ENCODE data around the gene SH3RF3.

SH3RF3 gene

DNA sequence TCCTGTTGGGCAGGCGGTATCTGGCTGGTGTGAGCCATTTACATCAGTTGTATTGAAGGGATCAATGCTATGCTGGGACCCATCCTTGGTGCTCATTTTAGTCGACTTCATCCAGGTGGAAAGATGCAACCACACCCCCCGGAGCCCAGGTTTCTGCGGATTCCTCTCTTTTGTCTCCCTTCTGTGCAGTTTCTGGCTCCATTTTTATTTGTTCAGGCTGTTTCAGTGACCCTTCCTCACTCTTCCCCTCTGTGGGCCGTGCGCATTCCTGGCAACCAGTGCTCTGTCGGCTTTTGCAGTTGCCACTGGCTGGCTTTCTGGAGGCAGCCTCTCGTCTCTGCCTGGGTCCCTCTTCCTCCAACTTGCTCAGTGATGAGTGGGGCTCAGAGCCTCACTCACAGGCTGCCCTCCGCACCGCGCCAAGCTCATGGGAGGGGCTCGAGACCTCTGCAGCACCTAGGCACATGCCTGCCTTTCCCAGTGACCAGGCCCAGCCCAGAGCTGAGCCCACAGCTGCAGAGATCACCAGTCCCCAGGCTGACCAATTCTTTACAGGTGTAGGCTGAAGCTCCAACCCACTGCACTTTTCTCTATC lies 12.1 kb downstream of the SH3RF3 start:
- no peak for DNase-seq

- DNase-seq = no peak
Measured at GRCh38 chr2:109141727-109142283, 12.8 kb downstream of the SH3RF3 start.

DNA sequence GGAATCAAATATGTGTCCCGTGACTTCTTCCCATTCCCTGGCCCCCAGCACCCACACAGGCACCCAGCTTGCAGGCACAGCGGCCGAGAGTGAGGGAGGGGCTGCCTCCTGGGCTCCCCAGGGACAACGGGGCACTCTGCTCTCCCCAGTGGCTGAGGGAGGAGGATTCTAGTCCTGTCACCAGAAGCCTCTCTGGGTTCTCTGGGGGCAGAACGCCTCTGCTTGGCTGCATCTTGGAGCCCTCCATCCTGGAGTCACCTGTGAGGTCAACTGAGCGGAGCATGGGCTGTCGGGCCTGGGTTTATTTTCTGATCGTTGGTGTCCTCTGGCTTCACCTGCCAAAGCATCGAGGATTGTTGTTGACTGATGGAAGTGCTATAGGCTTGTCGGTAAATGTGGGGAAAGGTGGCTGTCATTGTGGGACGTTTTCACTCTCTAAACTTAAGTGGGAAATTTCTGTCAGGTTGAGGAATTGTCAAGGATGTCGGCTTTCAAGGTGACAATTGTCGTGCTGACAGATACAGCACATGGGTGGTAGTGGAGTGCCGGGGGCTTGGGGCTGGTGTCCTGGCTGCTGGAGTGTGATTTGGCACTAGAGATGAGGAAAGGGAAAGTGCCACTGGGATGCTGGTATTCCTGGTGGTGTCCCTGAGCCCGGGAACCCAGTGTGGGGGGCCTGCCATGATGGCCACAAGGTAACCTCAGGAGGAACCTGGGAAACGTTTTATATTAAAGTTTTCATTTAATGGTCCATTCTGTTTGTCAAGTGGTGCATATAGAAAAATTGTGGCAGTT lies 13.6 kb downstream of the SH3RF3 start:
- no peak for DNase-seq

DNA sequence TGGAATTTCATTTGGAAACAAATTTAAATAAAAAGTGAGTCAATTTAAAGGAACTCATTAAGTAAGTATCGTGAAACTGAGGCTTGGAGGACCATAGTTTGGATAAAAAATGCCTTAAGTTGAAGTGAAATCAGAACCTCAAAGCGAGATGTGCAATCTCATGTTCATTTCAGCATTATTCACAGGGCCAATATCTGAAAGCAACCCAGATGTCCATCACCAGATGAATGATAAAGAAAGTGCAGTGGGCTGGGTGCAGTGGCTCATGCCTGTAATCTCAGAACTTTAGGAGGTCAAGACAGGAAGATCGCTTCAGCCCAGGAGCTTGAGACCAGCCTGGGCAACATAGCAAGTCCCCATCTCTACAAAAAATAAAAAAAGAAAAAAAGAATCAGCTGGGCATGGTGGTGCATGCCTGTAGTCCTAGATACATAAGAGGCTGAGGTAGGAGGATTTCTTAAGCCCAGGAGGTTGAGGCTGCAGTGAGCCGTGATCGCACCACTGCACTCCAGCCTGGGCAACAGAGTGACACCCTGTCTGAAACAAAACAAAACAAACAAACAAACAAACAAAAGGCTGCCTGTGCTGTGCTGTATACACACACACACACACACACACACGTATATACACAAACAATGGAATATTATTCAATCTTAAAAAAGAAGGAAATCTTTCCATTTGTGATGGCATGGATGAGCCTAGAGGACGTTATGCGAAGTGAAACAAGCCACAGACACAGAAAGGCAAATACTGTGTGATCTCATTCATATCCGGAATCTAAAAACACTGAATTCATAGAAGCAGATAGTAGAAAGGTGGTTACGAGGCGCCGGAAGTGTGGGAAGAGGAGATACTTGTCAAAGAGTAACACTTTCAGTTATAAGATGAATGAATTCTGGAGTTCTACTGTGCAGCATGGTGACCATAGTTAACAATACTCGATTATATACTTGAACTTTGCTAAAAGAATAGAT lies 14.5 kb downstream of the SH3RF3 start:
- DNase-seq = peak; percentile 71

DNA sequence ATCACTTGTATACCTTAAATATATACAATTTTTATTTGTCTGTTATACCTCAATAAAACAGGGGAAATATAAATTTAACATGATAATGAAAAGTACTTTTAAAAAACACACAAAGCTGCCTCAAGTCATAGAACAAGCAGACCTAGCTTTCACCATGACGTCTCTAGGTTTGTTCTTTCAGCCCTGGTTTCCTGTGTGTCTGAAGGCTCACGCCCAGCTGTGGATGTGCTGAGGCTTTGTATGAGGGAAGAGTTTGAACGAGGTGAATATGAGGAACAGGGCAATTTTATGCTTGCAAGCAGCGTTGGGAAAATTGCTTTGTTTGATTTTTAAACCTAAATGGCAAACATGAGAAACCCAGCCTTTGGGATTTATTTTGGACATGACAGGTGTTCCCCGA lies 15.3 kb downstream of the SH3RF3 start:
- peak; percentile 51 for DNase-seq

- no peak for DNase-seq
Measured at GRCh38 chr2:109144721-109145120, 15.7 kb downstream of the SH3RF3 start.

DNA sequence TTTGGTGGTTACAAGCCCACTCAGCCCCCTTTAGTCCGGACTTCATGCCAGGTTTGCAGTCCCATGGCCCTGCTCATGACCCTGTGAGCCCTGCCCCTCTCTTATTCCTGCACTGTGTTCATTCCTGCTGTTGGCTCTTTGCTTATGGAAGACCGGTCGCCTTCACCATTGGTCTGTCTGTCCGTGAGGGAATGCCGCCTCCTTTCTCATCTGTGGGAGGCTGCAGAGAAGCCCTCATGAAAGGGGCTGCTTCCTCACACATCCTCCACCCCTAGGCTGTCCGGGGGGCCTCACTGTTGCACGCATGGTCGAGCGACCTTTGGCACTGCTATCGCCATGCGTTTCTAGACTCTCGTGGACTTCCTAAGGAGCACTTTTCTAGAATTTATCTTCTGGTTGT lies 16.3 kb downstream of the SH3RF3 start:
- DNase-seq = no peak

DNA sequence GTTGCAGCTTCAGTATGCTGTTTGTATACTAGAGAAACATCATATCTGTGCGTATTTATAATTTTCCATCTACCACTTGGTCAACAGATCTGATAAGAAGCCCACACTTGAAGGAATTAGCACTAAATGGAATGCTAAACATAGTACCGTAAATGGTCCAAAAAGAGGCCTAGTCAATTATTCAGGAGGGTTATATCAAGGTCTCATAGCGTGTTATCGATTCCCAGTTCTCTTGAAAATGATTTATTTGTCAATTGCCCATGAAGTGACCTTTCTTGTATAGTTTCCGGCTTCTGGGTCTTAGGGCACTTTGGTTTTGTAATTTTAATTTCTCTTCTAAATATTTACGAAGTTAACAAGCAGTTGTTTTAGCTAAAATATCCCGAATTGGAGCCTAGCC lies 18.4 kb downstream of the SH3RF3 start:
- no peak for DNase-seq

- no peak for DNase-seq
Measured at GRCh38 chr2:109148117-109148746, 19.2 kb downstream of the SH3RF3 start.

DNA sequence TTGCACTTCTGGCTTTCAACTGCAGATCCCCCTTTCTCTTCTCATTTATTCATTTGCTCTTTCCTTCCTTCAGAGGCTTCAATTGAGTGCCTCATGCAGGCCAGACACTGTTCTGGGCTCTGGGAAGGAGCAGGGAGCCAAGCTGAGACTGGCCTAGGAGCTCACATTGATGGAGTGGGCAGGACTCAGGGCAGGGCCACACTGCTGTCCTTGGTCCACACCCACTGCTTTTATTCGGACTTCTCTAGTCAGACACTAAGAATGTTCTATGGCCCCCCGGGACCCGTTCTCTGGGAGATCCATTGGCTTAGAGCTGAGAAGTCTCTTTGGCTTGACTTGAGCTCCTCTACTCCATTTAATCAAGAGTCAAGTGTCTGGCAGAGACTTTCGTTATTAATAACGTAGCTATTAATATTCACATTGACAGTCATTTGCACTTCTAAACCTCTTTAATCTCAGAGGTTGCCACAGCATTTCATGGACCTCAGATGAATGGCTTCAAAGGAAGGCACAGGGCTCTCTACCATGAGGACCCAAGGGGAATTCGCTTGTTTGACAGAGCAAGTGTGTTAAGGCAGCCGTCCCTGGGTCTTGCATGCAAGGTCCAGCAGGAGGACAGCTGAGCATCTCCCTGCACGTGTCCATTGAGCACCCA lies 20.1 kb downstream of the SH3RF3 start:
- DNase-seq = no peak

- DNase-seq = no peak
Measured at GRCh38 chr2:109150559-109150958, 21.6 kb downstream of the SH3RF3 start.

GRCh38 chr2:109151519-109151918 lies 22.5 kb downstream of the SH3RF3 start:
- DNase-seq = no peak

DNA sequence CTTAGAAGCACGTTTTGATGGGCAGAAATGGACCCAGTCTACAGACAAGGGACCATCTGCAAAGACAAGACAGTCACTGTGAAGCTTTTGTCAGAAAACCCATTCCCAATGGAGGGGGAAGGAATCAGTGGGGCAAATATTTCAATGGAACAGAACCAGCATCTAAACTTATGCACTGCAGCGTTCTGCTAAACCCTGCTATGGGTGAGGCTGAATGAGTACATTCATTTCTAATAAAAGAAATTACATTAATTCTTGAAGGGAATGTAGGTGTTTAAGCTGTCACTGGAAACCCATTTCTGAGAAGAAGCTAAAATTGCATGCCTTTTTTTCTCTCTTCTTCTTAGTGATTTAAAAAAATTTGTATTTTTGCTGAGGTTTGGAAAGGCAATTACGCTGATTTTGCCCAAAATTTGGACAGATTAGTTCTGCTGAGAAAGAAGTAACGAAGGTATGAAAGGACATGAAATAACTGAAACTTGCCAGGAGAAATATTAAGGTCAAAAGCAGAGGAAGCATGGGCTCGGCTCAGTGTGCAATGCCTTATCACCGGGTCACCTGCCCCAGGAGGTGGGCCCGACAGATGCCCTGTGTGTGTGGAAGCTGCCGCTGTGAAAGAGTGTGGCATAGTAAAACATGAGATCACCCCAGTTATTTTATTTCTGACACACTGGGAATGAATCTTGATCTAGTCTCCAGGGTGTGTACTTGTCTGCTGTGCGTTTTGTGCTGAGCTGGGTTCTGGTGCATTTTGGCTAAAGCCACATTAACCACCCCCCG lies 24.2 kb downstream of the SH3RF3 start:
- DNase-seq = no peak

- DNase-seq = no peak
Measured at GRCh38 chr2:109153807-109154206, 24.8 kb downstream of the SH3RF3 start.

DNA sequence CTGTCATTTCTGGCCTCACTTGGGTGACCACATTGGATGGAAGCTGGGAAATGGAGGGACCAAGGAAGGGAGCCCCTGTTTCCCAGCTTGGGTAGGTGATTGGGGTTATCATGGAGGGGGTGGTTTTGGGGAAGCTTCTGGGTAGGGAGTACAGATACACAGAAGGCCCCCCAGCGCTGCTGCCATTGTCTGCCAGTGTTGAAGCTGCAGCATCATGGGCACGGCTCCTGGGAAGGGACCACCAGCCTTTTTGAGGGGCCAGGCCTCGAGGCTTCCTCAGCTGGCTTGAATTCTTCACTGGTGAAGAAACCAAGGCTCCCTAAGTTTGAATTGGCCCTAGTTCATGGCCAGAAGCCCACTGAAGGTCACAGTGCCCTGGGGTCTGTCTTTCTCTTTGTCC lies 25.2 kb downstream of the SH3RF3 start:
- DNase-seq = no peak

DNA sequence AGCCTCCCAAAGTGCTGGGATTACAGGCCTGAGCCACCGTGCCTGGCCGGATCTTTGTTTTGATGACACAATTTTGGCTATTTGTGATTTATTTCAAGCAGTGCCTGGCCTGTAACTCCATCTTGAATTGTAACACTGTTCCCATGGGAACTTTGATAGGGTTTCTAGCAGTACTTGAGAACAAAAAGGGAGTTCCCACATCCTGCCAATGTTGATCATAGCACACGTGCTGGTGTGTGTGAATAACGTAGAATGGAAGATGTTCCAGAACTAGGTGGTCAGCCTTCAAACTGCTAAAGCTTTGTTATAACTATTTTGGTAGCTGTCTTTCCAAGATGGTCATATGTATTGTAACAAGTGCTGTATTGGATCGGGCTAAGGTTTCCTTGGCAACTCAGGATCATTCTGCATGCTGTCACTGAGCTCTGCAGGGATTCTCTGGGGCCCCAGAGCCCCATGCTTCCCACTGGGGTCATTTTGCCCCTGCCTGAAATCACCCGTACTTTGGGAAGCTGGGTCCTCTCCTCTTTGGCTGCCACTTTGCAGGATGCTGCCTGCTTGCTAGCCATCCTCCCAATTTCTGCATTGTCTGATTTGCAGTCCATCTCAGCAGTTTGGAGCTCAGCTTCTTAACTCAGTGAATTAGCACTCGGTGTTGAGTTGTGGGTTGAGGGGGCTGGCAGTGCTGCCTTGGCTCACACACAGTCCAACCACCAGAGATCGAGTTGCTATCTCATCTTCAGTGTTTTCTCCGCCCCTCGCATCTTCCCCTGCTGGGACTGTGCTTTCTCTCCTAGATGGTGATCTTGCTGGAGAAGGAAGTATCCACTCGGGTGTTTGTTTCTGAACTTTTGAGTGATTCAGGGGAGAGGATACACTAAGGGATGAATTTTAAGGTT lies 26.8 kb downstream of the SH3RF3 start:
- DNase-seq = no peak

DNA sequence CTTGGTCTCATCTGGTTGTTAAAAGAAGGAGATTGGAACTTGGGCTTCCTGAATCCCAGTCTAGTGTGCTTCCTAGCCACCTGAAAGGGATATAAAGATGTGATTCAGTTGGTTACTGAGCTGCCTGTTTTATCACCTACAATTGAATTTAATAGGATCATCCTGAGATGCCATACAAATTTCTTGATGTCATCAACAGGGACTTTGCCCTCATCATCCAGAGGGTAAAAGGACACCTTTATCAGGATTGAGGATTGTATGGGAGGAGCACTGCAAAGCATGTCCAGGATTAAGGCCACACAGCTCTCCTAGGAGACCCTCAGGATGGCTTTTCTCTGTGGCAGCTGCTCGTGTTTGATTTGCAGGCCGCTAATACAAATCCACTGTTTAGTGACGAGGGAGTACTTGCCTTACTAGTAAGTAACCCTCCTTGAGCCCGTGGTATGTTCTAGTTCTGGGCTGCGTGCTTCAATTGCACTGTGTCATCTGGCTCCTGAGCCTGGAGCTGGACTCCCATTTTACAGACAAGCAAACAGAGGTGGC lies 28.6 kb downstream of the SH3RF3 start:
- DNase-seq = no peak

DNA sequence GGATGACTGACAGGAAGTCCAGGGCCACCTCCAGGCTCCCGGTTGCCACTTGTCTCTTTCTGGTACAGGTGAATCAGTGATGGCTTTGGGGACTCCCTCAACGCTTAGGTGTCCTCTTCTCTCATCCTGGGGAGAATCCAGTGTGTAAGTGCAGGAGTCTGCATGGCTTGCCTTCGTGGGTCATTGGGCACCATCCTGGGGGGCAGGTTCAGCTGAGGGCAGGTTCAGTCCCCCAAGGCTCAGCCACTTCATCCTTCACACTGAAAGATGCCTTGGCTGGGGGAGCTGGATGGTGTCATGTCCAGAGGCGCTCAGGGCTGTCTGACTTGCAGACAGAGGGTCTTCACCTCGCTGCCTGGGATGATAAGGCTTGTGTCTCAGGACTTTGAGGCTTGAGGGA lies 29.2 kb downstream of the SH3RF3 start:
- DNase-seq = no peak

- no peak for DNase-seq
Measured at GRCh38 chr2:109159096-109159495, 30.1 kb downstream of the SH3RF3 start.

Measured in CD4-positive, alpha-beta T cell treated with Interleukin-6 for 4 hours (primary cell).